A549 (cell line): ENCODE data around the gene ZNF581.

ENCODE experiments used
- CEBPB ChIP-seq, 2 experiments: fragments of >200 bp in 1 of 2; sonication (Bioruptor Twin) in 1 of 2; formaldehyde crosslinking in 1 of 2; IDR thresholded peaks; 2 replicates each; pipeline ENCODE4 v1.6.1; 2012 to 2016
- TF ChIP-seq, protein P1 (sequence below): fragments of >200 bp; sonication (Bioruptor Twin); formaldehyde crosslinking; IDR thresholded peaks from 3 replicates; pipeline ENCODE4 v1.5.1; 2016
- TF ChIP-seq, protein P2 (sequence below): fragments of 200-600 bp; sonication (generic); IDR thresholded peaks from 2 replicates; pipeline ENCODE4 v1.6.1; 2016; ENCODE audit warnings: antibody characterized with exemption, mild to moderate bottlenecking, moderate library complexity

DNA sequence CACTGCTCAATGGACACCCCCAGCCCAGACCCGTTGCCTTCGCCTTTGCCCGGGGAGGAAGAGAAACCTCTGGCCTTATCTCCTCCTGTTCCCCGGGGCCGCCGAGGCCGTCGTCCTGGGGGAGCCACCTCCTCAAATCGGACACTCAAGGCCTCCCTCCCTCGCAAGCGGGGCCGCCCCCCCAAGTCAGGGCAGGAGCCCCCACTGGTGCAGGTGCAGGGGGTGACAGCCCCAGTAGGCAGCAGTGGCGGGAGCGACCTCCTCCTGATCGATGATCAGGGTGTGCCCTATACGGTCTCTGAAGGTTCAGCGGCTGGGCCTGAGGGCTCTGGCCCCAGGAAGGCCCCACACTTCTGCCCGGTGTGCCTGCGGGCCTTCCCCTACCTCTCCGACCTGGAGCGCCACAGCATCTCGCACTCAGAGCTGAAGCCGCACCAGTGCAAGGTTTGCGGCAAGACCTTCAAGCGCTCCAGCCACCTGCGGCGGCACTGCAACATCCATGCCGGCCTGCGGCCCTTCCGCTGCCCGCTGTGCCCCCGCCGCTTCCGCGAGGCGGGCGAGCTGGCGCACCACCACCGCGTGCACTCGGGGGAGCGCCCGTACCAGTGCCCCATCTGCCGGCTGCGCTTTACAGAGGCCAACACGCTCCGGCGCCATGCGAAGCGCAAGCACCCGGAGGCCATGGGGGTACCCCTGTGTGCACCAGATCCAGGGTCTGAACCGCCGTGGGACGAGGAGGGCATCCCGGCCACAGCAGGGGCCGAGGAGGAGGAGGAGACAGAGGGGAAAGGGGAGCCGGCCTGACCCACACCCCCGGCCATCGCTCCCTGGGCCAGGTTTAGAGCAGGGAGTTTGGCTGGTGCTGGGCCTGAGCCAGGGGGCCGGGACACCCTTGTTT lies 41.1 kb upstream of the ZNF581 start:
- no peak for TF ChIP-seq CEBPB (IDR thresholded peaks at IDR 0.05)
- TF ChIP-seq, protein P1, sequence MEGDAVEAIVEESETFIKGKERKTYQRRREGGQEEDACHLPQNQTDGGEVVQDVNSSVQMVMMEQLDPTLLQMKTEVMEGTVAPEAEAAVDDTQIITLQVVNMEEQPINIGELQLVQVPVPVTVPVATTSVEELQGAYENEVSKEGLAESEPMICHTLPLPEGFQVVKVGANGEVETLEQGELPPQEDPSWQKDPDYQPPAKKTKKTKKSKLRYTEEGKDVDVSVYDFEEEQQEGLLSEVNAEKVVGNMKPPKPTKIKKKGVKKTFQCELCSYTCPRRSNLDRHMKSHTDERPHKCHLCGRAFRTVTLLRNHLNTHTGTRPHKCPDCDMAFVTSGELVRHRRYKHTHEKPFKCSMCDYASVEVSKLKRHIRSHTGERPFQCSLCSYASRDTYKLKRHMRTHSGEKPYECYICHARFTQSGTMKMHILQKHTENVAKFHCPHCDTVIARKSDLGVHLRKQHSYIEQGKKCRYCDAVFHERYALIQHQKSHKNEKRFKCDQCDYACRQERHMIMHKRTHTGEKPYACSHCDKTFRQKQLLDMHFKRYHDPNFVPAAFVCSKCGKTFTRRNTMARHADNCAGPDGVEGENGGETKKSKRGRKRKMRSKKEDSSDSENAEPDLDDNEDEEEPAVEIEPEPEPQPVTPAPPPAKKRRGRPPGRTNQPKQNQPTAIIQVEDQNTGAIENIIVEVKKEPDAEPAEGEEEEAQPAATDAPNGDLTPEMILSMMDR, result no peak
- TF ChIP-seq, protein P2, sequence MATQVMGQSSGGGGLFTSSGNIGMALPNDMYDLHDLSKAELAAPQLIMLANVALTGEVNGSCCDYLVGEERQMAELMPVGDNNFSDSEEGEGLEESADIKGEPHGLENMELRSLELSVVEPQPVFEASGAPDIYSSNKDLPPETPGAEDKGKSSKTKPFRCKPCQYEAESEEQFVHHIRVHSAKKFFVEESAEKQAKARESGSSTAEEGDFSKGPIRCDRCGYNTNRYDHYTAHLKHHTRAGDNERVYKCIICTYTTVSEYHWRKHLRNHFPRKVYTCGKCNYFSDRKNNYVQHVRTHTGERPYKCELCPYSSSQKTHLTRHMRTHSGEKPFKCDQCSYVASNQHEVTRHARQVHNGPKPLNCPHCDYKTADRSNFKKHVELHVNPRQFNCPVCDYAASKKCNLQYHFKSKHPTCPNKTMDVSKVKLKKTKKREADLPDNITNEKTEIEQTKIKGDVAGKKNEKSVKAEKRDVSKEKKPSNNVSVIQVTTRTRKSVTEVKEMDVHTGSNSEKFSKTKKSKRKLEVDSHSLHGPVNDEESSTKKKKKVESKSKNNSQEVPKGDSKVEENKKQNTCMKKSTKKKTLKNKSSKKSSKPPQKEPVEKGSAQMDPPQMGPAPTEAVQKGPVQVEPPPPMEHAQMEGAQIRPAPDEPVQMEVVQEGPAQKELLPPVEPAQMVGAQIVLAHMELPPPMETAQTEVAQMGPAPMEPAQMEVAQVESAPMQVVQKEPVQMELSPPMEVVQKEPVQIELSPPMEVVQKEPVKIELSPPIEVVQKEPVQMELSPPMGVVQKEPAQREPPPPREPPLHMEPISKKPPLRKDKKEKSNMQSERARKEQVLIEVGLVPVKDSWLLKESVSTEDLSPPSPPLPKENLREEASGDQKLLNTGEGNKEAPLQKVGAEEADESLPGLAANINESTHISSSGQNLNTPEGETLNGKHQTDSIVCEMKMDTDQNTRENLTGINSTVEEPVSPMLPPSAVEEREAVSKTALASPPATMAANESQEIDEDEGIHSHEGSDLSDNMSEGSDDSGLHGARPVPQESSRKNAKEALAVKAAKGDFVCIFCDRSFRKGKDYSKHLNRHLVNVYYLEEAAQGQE, result no peak
